Smooth muscle cell (in vitro differentiated cells): ENCODE results near the gene DNAL4. TPM values are rescaled to one million over a fixed set of nuclear protein-coding genes. Genes with fewer than 3 reads are reported as not detected.

Source experiments
- DNase-seq: peaks from one replicate; lab custom pipeline; 2025; ENCODE audit not compliant: unreplicated experiment; lab: John Stamatoyannopoulos, UW
- H2AFZ ChIP-seq: fragments of 200-600 bp; sonication (generic); 2 replicates; pipeline ENCODE4 v1.6.0; 2016; ENCODE audit warnings: antibody characterized with exemption, low read depth, mild to moderate bottlenecking
- H3F3A ChIP-seq: fragments of 200-600 bp; sonication (generic); 2 replicates; pipeline ENCODE4 v1.6.0; 2017; ENCODE audit warnings: antibody characterized with exemption, low read depth
- H3K27ac ChIP-seq: fragments of 200-600 bp; sonication (generic); 2 replicates; pipeline ENCODE4 v1.5.1; 2016; ENCODE audit warnings: low read depth, mild to moderate bottlenecking
- H3K27me3 ChIP-seq: fragments of 200-600 bp; sonication (generic); 2 replicates; pipeline ENCODE4 v1.6.1; 2016; ENCODE audit warnings: low read depth, mild to moderate bottlenecking
- H3K36me3 ChIP-seq: fragments of 200-600 bp; sonication (generic); 2 replicates; pipeline ENCODE4 v1.5.1; 2016; ENCODE audit warnings: low read depth
- H3K4me1 ChIP-seq: fragments of 200-600 bp; sonication (generic); 2 replicates; pipeline ENCODE4 v1.5.1; 2016; ENCODE audit warnings: low read depth
- H3K4me2 ChIP-seq: fragments of 200-600 bp; sonication (generic); 2 replicates; pipeline ENCODE4 v1.6.0; 2016; ENCODE audit warnings: mild to moderate bottlenecking
- H3K4me3 ChIP-seq: fragments of 200-600 bp; sonication (generic); 2 replicates; pipeline ENCODE4 v1.5.1; 2016; ENCODE audit warnings: mild to moderate bottlenecking
- H3K79me2 ChIP-seq: fragments of 200-600 bp; sonication (generic); 2 replicates; pipeline ENCODE4 v1.6.0; 2016; ENCODE audit warnings: low read depth, mild to moderate bottlenecking
- H3K9ac ChIP-seq: fragments of 200-600 bp; sonication (generic); 2 replicates; pipeline ENCODE4 v1.6.0; 2016; ENCODE audit warnings: low read depth
- H3K9me3 ChIP-seq: fragments of 200-600 bp; sonication (generic); replicated peaks from 2 replicates; pipeline ENCODE4 v1.5.1; 2016; ENCODE audit warnings: low read depth
- H4K20me1 ChIP-seq: fragments of 200-600 bp; sonication (generic); 2 replicates; pipeline ENCODE4 v1.6.0; 2016; ENCODE audit warnings: low read depth
- CTCF ChIP-seq: fragments of 200-600 bp; sonication (generic); IDR thresholded peaks from 2 replicates; pipeline ENCODE4 v1.5.1; 2017; ENCODE audit warnings: borderline replicate concordance, mild to moderate bottlenecking, antibody characterized with exemption; ENCODE audit not compliant: insufficient read depth, poor library complexity, severe bottlenecking
- WGBS: methylation state at CpG from one replicate; pipeline ENCODE4 v1.1.7; 2016; ENCODE audit warnings: low lambda C conversion rate; 5-methylcytosine and 5-hydroxymethylcytosine counted together
- polyA plus RNA-seq: library from polyadenylated mRNA; unstranded; fragments of >200 nt; fragmentation: Nextera tagmentation; extraction: Ambion mirVana; gene quantifications from 2 replicates; pipeline ENCODE4 v1.2.1, GENCODE V29; 2016
- total RNA-seq: library from RNA; depleted of rRNA; stranded (reverse); fragments of >200 nt; gene quantifications from 2 replicates; pipeline ENCODE4 v1.2.3, GENCODE V29; 2014

DNAL4 gene
- total and polyA plus RNA-seq, 2 experiments from 2014 or later: 13.5 to 29.7 TPM

GRCh38 chr22:38830845-38831108 lies 36.8 kb upstream of the DNAL4 start:
- WGBS: 90% methylated on average over 7 of the region's 7 CpGs
- H3K79me2 ChIP-seq: no peaks in the 10 kb centered on the region
- H3K4me2 ChIP-seq: no peak overlapping the region

GRCh38 chr22:38830026-38830844 lies 36.3 kb upstream of the DNAL4 start:
- Histone ChIP-seq H3K36me3 (no peaks in the 10 kb centered on the region), H3K27me3 (no peaks in the 10 kb centered on the region), H3K79me2 (no peaks in the 10 kb centered on the region), H4K20me1 (no peaks in the 10 kb centered on the region), H2AFZ (no peak overlapping the region), H3K9me3 (no peaks in the 10 kb centered on the region), H3K4me1 (no peaks in the 10 kb centered on the region), H3F3A (no peaks in the 10 kb centered on the region), H3K4me2 (no peak overlapping the region), H3K27ac (no peak overlapping the region), H3K9ac (no peak overlapping the region), H3K4me3 (no peak overlapping the region)
- DNase-seq: no peak
- TF ChIP-seq CTCF: no peak
- WGBS: 88% methylated on average over 17 of the region's 17 CpGs

More at GRCh38 chr22:38830845-38831108, 36.8 kb upstream of the DNAL4 start:
- no peak for TF ChIP-seq CTCF
- no peaks in the 10 kb centered on the region for H3F3A ChIP-seq
- DNase-seq: no peak
- no peak overlapping the region for H3K4me3 ChIP-seq
- H3K4me1 ChIP-seq: no peaks in the 10 kb centered on the region
- H3K36me3 ChIP-seq: no peaks in the 10 kb centered on the region
- H3K27me3 ChIP-seq: no peaks in the 10 kb centered on the region
- no peaks in the 10 kb centered on the region for H3K9me3 ChIP-seq
- peaks cover 4% of the 10 kb centered on the region for H4K20me1 ChIP-seq
- H3K9ac ChIP-seq: no peak overlapping the region
- no peak overlapping the region for H2AFZ ChIP-seq
- H3K27ac ChIP-seq: no peak overlapping the region

GRCh38 chr22:38829485-38829884 lies 35.5 kb upstream of the DNAL4 start:
- TF ChIP-seq CTCF: no peak
- no peaks in the 10 kb centered on the region for H3K9me3 ChIP-seq
- no peak overlapping the region for H3K9ac ChIP-seq
- H3F3A ChIP-seq: no peaks in the 10 kb centered on the region
- H3K36me3 ChIP-seq: no peaks in the 10 kb centered on the region
- H4K20me1 ChIP-seq: no peaks in the 10 kb centered on the region
- H2AFZ ChIP-seq: no peak overlapping the region
- H3K4me1 ChIP-seq: no peaks in the 10 kb centered on the region
- no peak overlapping the region for H3K4me3 ChIP-seq
- WGBS: 89% methylated on average over 4 of the region's 4 CpGs
- no peaks in the 10 kb centered on the region for H3K79me2 ChIP-seq
- H3K27me3 ChIP-seq: no peaks in the 10 kb centered on the region
- H3K4me2 ChIP-seq: no peak overlapping the region
- DNase-seq: no peak
- H3K27ac ChIP-seq: no peak overlapping the region
